CD4-positive, alpha-beta T cell treated with Interleukin-17A for 1 hour (primary cell): ENCODE results near the gene HDAC10.
"Not testable (repeated sequence)": the region's sequence is repeated elsewhere in the genome, so short reads cannot be mapped to it uniquely, and the experiment has no call there.

Experiments
- DNase-seq: peaks from one replicate; pipeline ENCODE4 v3.0.0-alpha.2; 2020

The HDAC10 gene

DNA sequence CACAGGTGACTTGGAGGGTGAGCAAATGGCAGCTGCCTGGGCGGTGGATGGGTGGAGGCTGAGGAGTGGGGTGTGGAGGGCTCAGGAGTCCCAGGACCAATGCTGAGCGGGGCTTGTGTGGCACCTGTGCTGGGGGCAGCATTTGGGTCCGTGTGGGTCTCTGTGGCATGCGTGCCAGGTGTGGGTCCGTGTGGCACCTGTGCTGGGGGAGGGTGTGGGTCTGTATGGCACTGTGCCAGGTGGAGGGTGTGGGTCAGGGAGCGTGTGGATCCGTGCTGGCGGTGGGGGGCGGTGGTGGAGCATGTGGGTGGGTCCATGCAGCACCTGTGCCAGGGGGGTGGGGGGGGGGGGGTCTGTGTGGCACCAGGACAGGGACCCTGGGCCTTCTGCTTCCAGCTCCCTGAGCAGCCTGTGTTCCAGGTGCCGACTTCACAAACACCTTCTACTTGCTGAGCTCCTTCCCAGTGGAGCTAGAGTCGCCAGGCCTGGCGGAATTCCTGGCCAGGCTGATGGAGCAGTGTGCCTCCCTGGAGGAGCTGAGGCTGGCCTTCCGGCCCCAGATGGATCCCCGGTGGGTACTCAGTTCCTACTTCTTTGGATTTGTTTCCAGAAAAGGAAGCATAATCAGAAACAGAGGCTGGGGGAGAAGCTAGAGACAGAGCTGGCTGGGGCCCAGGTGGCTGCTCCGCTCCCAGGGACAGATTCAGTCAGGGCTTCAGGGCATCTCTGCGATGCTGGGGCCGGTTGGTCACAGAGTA, 35.6 kb downstream of the HDAC10 start:
- no peak for DNase-seq

DNA sequence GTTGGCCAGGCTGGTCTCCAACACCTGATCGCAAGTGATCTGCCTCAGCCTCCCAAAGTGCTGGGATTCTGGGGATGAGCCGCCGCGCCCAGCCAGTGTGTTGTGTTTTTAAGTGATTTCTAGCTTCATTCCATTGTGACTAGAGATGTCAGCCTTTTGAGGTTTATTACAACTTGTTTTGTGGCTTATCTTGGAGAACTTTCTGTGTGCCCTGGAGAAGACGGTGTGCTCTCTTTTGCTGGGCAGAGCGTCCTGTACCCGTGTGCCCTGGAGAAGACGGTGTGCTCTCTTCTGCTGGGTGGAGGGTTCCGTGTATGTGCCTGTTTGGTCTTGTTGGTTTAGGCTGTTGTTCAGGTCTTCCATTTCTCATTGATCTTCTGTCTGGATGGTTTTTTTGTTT, 37.8 kb downstream of the HDAC10 start:
- no peak for DNase-seq

DNA sequence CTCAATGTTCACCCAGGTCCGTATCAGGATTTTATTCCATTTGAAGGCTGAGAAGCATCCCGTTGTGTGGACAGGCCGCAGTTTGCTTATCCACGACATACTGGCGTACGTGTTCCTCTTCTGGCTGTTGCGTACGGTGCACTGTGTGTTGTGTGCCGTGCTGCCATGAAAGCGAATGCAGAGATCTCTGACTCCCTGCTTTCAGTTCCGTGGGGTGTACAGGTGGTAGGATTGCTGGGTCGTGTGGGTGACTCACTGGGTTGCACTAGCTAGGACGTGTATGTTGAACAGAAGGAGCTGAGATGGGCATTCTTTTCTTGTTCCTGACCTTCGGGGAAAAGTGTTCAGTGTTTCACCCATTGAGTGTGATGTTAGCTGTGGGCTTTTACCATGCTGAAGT, 39.9 kb downstream of the HDAC10 start:
- no peak for DNase-seq

DNA sequence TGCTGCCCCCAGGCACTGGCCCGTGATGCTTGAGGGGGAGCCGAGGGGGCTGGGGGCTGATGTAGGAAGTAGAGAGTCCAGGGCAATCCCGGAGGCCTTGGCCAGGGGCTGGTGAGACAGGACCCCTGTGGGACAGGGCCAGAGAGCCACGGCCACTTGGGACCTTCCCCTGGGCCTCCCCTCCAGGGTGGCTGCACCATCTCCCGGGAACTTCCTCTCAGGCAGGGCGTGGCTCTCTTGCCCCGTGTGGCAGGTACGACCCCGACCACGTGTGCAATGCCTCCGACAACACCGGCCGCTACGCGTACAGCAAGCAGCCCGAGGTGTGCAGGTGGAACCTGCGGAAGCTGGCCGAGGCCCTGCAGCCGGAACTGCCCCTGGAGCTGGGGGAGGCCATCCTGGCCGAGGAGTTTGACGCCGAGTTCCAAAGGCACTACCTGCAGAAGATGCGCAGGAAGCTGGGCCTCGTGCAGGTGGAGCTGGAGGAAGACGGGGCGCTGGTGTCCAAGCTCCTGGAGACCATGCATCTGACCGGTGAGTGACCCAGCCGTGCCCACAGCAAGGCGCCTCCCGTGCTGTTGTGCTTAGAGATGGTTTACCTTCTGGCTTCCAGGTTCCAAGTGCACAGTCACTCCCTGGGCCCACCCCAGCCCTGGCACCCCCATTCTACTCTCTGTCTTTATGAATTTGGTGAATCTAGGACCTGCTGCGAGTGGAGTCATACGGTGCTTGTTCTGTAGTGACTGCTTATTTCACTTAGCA, 40.5 kb downstream of the HDAC10 start:
- DNase-seq: no peak

DNA sequence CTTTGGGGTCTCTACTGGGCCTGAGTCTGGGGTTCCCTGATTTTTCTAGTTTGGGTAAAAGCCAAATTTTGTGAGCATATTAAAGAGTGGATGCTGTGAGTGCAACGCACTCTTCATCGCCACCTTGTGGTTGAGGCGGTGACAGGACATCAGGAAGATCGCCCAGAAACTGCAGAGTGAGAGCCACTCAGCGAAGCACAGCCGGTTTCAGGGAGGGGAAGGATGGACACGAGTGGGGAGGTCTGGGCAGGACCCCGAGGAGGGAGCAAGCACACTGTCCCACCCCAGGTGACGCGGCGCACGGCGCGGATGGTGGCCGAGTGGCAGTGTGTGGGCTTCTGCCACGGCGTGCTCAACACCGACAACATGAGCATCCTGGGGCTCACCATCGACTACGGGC, 41.2 kb downstream of the HDAC10 start:
- DNase-seq: peak; percentile 77

DNA sequence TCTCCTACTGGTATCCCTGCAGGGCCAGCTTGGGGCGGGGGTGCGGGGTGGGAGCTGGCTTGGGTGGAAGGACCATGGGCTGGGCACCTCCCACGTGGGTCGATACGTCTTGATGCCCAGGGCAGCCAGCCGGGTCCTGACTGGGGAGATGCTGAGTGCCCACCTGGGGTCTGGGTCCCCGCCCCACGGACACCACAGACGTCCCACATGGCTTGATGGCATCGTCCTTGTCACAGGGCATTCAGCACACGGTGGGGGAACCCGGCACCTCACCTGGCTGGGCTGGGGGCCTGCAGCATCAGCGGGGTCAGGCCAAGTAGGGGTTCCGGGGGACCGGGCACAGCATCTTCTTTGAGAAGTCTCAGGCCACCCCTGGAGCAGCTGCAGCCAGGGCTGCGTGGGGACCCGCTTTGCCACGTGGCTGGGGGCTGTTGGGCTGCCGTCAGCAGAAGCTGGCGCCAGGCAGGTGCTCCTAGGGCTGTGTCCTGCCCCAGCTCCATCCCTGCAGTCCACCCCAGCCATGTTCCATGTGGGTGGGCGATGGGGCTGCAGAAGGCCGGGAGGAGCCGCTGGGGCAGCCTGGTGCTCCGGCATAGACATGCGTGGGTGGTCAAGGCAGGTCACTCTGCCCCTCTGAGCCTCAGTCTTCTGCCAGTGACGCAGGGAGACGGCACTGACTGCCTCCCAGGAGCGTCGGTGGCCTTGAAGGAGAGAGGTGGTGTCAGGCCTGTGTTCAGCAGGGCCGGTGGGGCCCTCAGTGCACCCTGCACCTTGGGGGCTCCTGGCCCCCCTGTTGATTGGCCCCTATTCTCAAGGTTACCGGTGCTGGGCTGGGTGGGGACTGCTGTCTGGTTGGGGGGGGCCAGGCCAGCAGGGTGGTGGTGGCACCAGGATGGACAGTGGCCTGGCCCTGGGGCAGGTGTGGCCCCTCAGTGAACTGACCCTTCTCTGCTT, 41.8 kb downstream of the HDAC10 start:
- no peak for DNase-seq

DNA sequence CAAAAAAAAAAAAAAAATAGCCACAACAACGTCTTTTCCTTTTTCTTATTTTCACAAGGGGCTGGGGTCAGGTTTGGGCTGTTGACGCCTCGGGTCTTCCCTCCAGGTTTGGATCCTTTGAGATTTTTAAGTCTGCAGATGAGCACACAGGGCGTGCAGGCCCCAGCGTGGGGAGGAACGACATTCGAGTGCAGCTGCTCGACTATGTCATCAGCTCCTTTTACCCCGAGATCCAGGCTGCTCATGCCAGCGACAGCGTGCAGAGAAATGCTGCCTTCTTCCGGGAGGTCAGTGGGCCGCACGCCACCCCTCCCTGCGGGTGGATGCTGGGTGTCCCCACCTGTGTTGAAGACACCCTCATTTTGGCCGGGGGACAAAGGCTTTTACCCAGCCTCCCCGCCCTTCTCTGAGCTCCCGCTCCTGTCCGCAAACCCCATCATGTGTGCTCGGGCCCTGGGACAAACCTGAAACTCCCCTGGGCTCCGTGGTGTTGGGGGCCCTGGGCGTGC, 42.6 kb downstream of the HDAC10 start:
- DNase-seq: no peak

DNA sequence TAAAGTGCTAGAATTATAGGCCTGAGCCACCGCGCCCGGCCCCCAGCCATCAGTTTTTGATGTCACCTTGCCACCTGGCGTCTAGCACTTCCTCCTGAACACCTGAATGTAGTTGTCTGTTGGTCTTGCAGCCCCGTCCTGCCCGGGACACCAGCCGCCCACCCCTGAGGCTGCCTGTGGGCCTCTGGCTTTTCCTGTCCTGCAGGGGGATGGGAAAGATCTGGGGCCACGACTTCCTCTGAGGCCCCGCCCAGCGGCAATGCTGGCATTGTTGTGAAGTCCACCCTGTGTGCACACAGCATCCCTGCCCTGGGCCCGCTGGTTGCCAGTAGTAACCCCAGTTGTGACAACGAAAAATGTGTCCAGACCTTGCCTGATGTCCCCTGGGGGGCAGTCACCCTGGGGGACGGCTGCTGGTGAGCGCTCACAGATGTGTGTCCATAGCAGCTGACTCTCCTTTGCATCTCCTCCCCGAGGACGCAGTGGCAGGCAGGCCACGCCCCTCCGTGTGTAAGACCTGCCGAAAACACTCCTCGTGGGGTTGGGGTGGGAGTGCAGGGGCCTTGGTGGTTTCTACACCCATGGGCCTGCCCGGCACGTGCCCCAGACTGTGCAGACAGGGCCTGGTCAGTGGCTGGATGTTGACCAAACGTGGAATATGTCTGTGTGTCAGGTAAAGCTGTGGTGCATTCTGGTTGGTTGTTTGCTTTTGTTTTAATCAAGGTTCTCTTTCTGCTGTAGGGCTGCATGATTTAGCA, 43.5 kb downstream of the HDAC10 start:
- DNase-seq: no peak

DNA sequence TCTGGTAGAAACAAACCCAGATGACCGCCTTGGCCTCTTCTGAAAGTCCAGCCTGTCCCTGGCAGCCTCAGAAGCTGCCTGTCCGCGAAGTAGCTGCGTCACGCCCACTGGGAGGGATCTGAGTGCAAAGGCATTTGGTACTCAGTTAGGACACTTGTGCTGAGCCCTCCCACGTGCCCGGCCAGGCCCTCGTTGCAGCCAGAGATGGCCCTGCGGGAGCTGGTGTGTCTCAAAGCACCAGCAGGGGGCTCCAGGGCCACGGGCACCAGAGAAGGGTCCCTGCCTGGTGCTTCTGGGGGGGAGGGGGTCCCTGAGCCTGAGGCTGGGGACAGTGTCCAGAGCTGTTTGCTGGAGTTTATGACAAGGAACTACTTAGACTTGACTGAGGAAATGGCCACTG, 44.5 kb downstream of the HDAC10 start:
- no peak for DNase-seq

DNA sequence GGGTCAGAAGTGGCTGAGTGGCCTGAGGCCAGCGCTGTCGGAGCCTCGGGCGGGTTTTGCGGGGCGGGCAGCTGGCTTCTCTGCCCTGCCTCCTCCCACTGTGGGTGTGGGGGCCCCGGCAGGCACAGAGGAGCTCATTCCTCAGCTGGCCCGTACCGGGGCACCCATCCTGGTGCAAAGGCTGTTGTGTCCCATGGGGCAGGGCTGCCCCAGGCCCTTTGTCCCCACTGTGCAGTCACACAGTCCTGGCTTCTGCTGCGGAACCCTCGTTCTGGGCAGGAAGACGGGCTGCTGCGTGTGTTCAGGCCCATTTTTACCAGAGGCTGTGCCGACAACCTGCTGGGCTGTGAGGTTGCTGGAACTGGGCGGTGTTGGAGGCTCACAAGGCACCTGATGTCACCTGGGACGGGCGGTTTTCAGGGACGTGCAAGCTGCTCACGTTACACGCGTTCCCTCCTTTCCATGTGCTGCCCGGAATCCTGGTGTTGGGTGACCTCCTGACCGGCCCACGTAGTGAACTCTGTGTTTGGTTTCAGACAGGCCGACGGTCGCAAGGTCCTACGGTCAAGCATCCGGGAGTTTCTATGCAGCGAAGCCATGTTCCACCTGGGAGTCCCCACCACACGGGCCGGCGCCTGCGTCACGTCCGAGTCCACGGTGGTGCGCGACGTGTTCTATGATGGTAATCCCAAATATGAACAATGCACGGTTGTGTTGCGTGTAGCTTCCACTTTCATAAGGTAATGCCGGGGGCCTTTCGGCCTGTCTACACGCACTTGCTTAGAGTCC, 45.1 kb downstream of the HDAC10 start:
- no peak for DNase-seq

DNA sequence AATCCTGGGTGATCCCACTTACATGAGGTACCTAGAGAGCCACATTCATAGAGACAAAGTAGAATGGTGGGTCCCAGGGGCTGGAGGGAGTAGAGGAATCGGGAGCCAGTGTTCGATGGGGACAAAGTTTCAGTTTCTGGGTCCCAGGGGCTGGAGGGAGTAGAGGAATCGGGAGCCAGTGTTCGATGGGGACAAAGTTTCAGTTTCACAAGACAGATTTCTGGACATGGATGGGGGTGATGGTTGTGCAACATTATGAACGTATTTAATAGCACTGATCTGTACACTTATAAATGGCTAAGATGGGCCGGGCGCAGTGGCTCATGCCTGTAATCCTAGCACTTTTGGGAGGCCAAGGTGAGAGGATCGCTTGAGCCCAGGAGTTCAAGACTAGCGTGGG, 46.1 kb downstream of the HDAC10 start:
- DNase-seq: not testable (repeated sequence)

DNA sequence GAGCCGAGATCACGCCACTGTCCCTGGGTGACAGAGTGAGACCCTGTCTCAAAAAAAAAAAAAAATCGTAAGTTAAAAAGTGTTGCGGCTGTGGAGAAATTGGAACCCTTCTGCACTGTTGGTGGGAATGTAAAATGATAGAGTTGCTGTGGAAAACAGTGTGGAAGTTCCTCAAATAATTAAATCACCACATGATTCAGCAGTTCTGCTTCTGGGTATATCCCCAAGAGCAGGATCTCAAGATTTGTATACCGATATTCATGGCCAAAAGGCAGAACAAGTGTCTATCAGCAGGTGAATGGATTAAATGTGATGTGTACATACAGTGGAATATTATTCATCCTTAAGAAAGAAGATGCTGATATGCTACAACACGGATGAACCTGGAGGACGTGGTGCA, 46.5 kb downstream of the HDAC10 start:
- DNase-seq: no peak

DNA sequence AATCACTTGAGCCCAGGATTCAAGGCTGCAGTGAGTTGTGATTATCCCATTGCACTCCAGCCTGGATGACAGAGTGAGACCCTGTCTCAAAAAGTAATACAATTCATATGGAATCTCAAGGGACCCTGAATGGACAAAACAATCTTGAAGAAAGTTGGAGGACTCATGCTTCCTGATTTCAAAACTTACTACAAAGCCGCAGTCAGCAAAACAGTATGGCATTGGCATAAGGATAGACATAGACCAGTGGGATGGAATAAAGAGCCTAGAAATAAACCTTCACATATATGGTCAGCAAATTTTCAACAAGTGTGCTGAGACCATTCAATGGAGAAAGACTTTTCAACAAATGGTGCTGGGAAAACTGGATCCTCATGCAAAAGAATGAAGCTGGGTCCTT, 47.8 kb downstream of the HDAC10 start:
- DNase-seq: no peak

DNA sequence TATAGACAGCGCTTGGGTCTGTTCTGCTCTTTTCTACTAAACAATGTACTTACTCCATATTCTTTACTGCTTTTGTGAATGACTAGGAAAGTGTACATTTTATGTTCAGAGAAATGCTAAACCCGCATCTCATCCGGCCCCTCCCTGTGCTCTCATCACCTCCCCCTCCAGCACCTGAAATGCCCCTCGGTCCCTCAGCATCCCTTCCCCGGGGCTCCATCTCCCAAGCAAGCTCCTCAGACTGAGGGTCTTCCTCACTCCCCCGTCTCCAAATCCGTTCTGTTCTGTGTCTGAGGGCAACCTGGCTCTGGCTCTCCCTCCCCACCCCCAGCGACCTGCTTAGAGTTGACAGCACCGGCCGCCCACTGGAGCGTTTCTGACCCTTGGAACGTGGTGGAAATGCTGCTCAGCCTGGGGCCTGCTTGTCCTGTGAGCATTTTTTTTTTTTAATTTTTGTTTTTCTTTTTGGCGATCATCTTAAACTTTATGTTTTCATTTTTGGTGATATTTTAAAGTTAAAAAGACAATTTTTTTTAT, 48.9 kb downstream of the HDAC10 start:
- DNase-seq: no peak

DNA sequence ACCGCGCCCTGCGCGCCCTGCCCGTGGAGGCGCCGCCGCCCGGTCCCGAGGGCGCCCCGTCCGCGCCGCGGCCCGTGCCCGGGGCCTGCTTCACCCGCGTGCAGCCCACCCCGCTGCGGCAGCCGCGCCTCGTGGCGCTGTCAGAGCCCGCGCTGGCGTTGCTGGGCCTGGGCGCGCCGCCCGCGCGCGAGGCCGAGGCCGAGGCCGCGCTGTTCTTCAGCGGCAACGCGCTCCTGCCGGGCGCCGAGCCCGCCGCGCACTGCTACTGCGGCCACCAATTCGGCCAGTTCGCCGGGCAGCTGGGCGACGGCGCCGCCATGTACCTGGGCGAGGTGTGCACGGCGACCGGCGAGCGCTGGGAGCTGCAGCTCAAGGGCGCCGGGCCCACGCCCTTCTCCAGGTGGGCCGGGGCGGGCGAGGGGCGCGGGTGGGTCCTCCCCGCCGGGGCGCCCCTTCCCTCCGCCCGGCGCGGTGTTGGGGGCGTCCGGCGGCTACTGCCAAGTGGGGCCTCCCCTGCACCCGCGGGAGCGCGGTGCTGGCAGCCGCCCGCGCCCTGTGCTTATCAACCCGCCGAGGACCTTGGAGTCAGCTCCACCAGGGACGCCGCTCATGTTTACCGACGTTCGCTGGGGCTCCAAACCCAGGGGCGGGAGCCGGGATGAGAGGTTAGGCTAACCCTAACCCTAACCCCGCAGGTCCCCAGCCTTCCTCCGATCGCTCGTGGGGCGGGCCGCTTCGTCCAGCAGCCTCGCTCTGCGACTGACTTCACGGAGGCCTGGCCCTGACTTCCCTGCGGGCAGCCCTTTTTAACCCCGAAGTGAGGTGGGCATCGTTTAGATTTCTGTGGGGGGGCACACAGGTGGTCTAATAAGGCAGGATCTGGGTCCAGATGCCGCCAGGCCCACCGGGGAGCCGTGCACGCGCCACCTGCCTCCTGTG, 49.6 kb downstream of the HDAC10 start:
- DNase-seq: no peak

DNA sequence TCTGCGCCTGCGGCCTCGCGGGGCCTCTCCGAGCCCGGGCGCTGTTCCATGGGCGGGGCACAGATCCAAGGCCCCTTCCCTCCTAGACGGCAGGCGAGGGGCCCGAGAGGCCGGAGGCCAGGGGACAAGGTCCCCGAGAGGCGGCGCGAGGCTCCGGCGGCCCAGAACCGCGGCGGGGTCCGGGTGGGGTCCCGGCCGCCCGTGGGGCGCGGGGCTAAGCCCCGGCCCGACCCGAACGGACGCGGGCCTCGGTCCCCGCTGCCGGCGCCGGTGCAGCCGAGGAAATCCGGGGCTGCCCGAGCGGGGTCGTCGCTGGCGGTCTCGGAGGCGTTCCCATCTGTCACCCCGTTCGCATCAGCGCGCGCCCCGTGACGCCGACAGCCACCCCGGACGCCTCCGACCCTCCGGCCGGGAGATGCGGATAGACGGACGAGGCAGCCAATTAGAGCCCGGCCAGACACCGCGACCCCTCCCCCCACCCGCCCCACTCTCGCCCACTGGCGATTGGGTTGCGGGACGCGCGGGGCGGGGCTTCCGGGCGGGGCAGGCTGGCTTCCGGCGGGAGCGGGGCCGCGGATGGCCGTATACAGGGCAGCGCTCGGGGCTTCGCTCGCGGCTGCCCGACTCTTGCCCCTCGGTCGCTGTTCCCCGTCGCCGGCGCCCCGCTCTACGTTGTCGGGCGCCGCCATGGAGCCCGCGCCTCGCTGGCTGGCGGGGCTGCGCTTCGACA, 50.4 kb downstream of the HDAC10 start, which contains the start of gene SELENOO:
TSS of gene SELENOO (plus strand) at position 551 of the 730 bp plus-strand sequence. CDS start at position 577, 26 bp downstream.
- DNase-seq: peak; percentile 94

DNA sequence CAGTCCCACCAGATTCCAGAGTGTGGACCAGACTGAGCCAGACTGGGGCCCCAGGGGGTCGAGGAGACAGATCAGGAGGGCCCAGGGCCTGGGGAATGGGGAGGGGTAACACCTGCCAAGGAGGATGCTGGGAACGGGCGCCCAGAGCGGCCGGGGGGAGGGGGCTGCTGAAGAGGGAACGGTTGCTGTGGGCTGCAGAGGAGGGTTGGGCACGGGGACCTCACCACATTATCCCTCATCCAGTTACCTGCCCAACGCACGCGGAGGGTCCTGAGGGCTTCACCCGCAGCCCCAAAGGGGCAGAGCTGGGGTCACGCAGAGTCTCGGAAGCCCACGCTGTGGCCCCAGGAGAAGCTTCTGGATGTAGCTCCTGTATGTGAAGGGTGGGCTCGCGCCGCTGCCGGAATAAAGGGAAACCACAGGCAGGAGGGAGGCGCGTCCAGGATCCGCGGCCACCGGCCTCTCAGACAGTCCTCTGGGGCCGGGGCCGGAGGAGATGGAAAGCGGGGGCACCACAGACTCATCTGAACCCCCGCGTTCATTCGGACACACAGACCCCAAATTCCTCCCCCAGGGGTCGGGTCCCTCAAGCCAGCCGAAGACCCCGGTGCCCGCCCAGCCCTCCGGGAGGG, 51.1 kb downstream of the HDAC10 start:
- DNase-seq: no peak

DNA sequence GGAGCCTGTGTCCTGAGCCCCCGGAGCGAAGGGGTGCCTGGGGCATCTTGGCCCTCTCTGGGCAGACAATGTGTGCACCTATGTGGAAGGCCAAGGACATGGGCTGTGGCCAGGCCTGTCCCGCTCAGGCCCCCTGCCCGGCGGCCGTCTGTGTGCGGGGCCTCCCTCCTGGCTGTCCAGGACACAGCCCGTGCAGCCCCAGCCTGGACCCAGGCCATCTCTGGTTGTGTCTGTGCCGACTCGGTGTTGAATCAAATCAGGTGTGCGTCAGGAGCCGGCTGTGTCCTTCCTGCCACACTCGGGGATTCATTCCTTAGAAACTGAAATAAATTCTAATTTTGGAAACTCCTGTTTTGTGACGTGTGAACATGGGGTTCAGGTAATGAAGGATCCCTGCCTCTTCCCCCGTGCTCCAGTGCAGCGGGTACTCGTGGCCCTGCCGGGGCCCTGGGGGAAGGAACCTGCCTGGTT, 51.8 kb downstream of the HDAC10 start:
- no peak for DNase-seq

DNA sequence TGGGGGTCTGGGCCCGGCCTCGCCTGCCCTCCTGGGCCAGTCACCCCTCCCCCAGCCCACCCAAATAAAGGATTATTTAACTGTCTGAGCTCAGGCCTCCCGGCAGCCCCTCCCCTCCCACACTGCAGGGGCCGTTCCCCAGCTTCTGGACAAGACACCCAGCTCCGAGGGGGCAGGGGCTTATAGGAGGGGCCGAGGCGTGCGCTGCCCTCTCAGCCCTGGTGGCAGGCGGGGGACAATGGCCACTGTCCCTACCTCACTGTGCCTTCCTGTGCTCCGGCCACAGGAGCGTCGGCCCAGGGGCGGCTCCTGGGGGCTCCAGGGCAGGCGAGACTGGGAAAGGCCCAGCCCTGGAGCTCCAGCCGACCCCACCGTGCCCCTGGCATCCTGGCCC, 52.4 kb downstream of the HDAC10 start:
- no peak for DNase-seq
